Fibroblast of skin of right quadriceps (primary cell): ENCODE results near the gene MUS81.
"Not testable (repeated sequence)": the region's sequence is repeated elsewhere in the genome, so short reads cannot be mapped to it uniquely, and the experiment has no call there.

Experiments used
- DNase-seq: peaks from one replicate; pipeline ENCODE4 v3.0.0-alpha.2; 2013

The MUS81 gene

GRCh38 chr11:65847746-65848145 lies 12.5 kb upstream of the MUS81 start:
- no peak for DNase-seq

- DNase-seq, result not testable (repeated sequence)
Measured at GRCh38 chr11:65848693-65849092, 11.5 kb upstream of the MUS81 start.

- no peak for DNase-seq
Measured at GRCh38 chr11:65849366-65849765, 10.9 kb upstream of the MUS81 start.

GRCh38 chr11:65849771-65850216 lies 10.4 kb upstream of the MUS81 start:
- no peak for DNase-seq

GRCh38 chr11:65850217-65851082 lies 9.8 kb upstream of the MUS81 start:
- DNase-seq, result no peak

GRCh38 chr11:65851083-65851579 lies 9.1 kb upstream of the MUS81 start:
- DNase-seq, result no peak

- DNase-seq, result no peak
Measured at GRCh38 chr11:65851811-65852507, 8.3 kb upstream of the MUS81 start.

GRCh38 chr11:65852508-65853245 lies 7.6 kb upstream of the MUS81 start:
- no peak for DNase-seq

- no peak for DNase-seq
Measured at GRCh38 chr11:65853246-65853979, 6.8 kb upstream of the MUS81 start.

- DNase-seq, result no peak
Measured at GRCh38 chr11:65854161-65854592, 6.1 kb upstream of the MUS81 start.

GRCh38 chr11:65854852-65855837 lies 5.1 kb upstream of the MUS81 start:
- no peak for DNase-seq

- no peak for DNase-seq
Measured at GRCh38 chr11:65855927-65856363, 4.3 kb upstream of the MUS81 start.

GRCh38 chr11:65856689-65857499 lies 3.3 kb upstream of the MUS81 start:
- peak; percentile 54 for DNase-seq

GRCh38 chr11:65857500-65857852 lies 2.8 kb upstream of the MUS81 start:
- DNase-seq, result no peak

GRCh38 chr11:65857853-65858680 lies 2.2 kb upstream of the MUS81 start, which contains the start of gene CFL1:
TSS of gene CFL1 (minus strand) at chr11:65858180. CDS start at chr11:65858099, 81 bp downstream.
- DNase-seq, result peak; percentile 99

GRCh38 chr11:65858681-65859087 lies 1.5 kb upstream of the MUS81 start:
- DNase-seq, result no peak

GRCh38 chr11:65859095-65859811 lies 980 bp upstream of the MUS81 start:
- DNase-seq, result peak; percentile 100

GRCh38 chr11:65859812-65860277 lies 388 bp upstream of the MUS81 start:
- DNase-seq, result no peak
